ENCODE data around the gene PXMP4. TPM values are rescaled to one million over a fixed set of nuclear protein-coding genes. Genes with fewer than 3 reads are reported as not detected.
A peak's percentile ranks its signal among the peaks of the same experiment; 100 is the strongest.

Gene PXMP4
- total RNA-seq, 1 experiment from 2014 or later: 5.5 TPM

- no peak for DNase-seq (ENCODE audit: low read depth)
These were observed 12.3 kb upstream of the PXMP4 start for GRCh38 chr20:33732166-33732970.

- peak; percentile 73 for DNase-seq (ENCODE audit: low read depth)
These were observed 11.6 kb upstream of the PXMP4 start, which contains the start of gene ZNF341 for GRCh38 chr20:33731693-33732165. TSS of gene ZNF341 (plus strand) at chr20:33731996. CDS start at chr20:33732022, 26 bp downstream.

GRCh38 chr20:33730946-33731692 lies 11.0 kb upstream of the PXMP4 start:
- DNase-seq (ENCODE audit: low read depth): no peak

- DNase-seq (ENCODE audit: low read depth): no peak
These were observed 9.0 kb upstream of the PXMP4 start for GRCh38 chr20:33729101-33729500.

GRCh38 chr20:33728463-33728862 lies 8.4 kb upstream of the PXMP4 start:
- DNase-seq (ENCODE audit: low read depth): no peak

- DNase-seq (ENCODE audit: low read depth): no peak
These were observed 7.7 kb upstream of the PXMP4 start for GRCh38 chr20:33727806-33728205.

GRCh38 chr20:33727115-33727479 lies 7.0 kb upstream of the PXMP4 start:
- no peak for DNase-seq (ENCODE audit: low read depth)

- no peak for DNase-seq (ENCODE audit: low read depth)
These were observed 5.6 kb upstream of the PXMP4 start for GRCh38 chr20:33725607-33726264.

- DNase-seq (ENCODE audit: low read depth): no peak
These were observed 4.5 kb upstream of the PXMP4 start for GRCh38 chr20:33724439-33725094.

- DNase-seq (ENCODE audit: low read depth): no peak
These were observed 1.5 kb upstream of the PXMP4 start for GRCh38 chr20:33721391-33722140.

- DNase-seq (ENCODE audit: low read depth): no peak
These were observed 677 bp downstream of the PXMP4 start for GRCh38 chr20:33719277-33719988.

- DNase-seq (ENCODE audit: low read depth): no peak
These were observed 3.6 kb downstream of the PXMP4 start for GRCh38 chr20:33716498-33716897.

GRCh38 chr20:33713865-33714367 lies 6.2 kb downstream of the PXMP4 start:
- no peak for DNase-seq (ENCODE audit: low read depth)

GRCh38 chr20:33711446-33711738 lies 8.7 kb downstream of the PXMP4 start:
- DNase-seq (ENCODE audit: low read depth): no peak

GRCh38 chr20:33710681-33711445 lies 9.2 kb downstream of the PXMP4 start:
- no peak for DNase-seq (ENCODE audit: low read depth)

- no peak for DNase-seq (ENCODE audit: low read depth)
These were observed 10.1 kb downstream of the PXMP4 start for GRCh38 chr20:33709905-33710541.

- DNase-seq (ENCODE audit: low read depth): no peak
These were observed 10.7 kb downstream of the PXMP4 start for GRCh38 chr20:33709398-33709797.

- no peak for DNase-seq (ENCODE audit: low read depth)
These were observed 12.4 kb downstream of the PXMP4 start for GRCh38 chr20:33707668-33708067.

All from LHCN-M2 (cell line).